HCT116 (cell line): ENCODE data around the gene PRKD2.

Source experiments
- ATF3 ChIP-seq: IDR thresholded peaks from 2 replicates; pipeline ENCODE4 v1.6.1; 2012
- CEBPB ChIP-seq: IDR thresholded peaks from 2 replicates; pipeline ENCODE4 v1.6.1; 2012; ENCODE audit warnings: low read depth
- EZH2 ChIP-seq: fragments of 200-600 bp; sonication (generic); IDR thresholded peaks from 2 replicates; pipeline ENCODE4 v1.6.1; 2017; ENCODE audit warnings: antibody characterized with exemption, mixed run types
- JUND ChIP-seq: IDR thresholded peaks from 2 replicates; pipeline ENCODE4 v1.6.1; 2012
- POLR2A ChIP-seq: IDR thresholded peaks from 2 replicates; pipeline ENCODE4 v1.7.0; 2011; ENCODE audit warnings: borderline replicate concordance; ENCODE audit not compliant: insufficient read depth, insufficient read length; ENCODE audit errors: extremely low read depth
- POLR2AphosphoS5 ChIP-seq: IDR thresholded peaks from 2 replicates; pipeline ENCODE4 v1.6.1; 2011; ENCODE audit warnings: mild to moderate bottlenecking, low read depth, low read length, moderate library complexity
- RAD21 ChIP-seq: IDR thresholded peaks from 2 replicates; pipeline ENCODE4 v1.6.1; 2012; ENCODE audit warnings: low read depth, mild to moderate bottlenecking
- SIN3A ChIP-seq: IDR thresholded peaks from 2 replicates; pipeline ENCODE4 v1.6.1; 2012; ENCODE audit warnings: low read depth
- SP1 ChIP-seq: IDR thresholded peaks from 2 replicates; pipeline ENCODE4 v1.6.1; 2012; ENCODE audit warnings: low read depth
- TCF7L2 ChIP-seq: IDR thresholded peaks from 2 replicates; pipeline ENCODE4 v1.7.0; 2011; ENCODE audit warnings: borderline replicate concordance, inconsistent platforms; ENCODE audit not compliant: insufficient read depth, insufficient read length; ENCODE audit errors: extremely low read depth
- ZNF274 ChIP-seq: fragments of 200-500 bp; sonication (Bioruptor generic); IDR thresholded peaks from 2 replicates; pipeline ENCODE4 v1.6.1; 2014; ENCODE audit warnings: mild to moderate bottlenecking, low read depth, low read length, inconsistent platforms
- TF ChIP-seq, protein P1 (sequence below), 3 experiments: fragments of 200-600 bp in 1 of 3; sonication (generic) in 1 of 3; IDR thresholded peaks in 2 of 3; conservative IDR thresholded peaks in 1 of 3; 2 replicates each; pipeline ENCODE4 v1.5.1; 2012 to 2017; ENCODE audit warnings: low read depth in 2 of 3, low read length in 2 of 3, antibody characterized with exemption in 1 of 3, borderline replicate concordance in 1 of 3, control low read depth in 1 of 3, mild to moderate bottlenecking in 1 of 3, mixed read lengths in 1 of 3, mixed run types in 1 of 3, moderate library complexity in 1 of 3; ENCODE audit not compliant: insufficient read depth in 1 of 3
- TF ChIP-seq, protein P2 (sequence below): IDR thresholded peaks from 2 replicates; pipeline ENCODE4 v1.6.1; 2012; ENCODE audit warnings: low read depth

DNA sequence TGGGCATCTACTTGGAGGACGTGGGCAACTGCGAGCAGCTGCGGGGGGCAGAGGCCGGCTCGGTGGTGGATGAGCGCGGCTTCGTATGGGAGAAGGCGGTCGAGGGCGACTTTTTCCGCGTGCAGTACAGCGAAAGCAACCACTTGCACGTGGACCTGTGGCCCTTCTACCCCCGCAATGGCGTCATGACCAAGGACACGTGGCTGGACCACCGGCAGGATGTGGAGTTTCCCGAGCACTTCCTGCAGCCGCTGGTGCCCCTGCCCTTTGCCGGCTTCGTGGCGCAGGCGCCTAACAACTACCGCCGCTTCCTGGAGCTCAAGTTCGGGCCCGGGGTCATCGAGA, 39.6 kb upstream of the PRKD2 start:
- TF ChIP-seq, protein P1, sequence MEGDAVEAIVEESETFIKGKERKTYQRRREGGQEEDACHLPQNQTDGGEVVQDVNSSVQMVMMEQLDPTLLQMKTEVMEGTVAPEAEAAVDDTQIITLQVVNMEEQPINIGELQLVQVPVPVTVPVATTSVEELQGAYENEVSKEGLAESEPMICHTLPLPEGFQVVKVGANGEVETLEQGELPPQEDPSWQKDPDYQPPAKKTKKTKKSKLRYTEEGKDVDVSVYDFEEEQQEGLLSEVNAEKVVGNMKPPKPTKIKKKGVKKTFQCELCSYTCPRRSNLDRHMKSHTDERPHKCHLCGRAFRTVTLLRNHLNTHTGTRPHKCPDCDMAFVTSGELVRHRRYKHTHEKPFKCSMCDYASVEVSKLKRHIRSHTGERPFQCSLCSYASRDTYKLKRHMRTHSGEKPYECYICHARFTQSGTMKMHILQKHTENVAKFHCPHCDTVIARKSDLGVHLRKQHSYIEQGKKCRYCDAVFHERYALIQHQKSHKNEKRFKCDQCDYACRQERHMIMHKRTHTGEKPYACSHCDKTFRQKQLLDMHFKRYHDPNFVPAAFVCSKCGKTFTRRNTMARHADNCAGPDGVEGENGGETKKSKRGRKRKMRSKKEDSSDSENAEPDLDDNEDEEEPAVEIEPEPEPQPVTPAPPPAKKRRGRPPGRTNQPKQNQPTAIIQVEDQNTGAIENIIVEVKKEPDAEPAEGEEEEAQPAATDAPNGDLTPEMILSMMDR (IDR thresholded peaks at IDR 0.05 in 2 of 3, conservative IDR thresholded peaks at IDR 0.05 in 1 of 3; ENCODE audit: borderline replicate concordance in 1 of 3, insufficient read depth in 1 of 3, low read depth in 2 of 3, low read length in 2 of 3): no peak
- TF ChIP-seq SP1 (no peak), ATF3 (no peak), EZH2 (no peak), POLR2AphosphoS5 (no peak), JUND (no peak), SIN3A (no peak), RAD21 (no peak), POLR2A (no peak), CEBPB (no peak), TCF7L2 (no peak), ZNF274 (no peak)
- TF ChIP-seq, protein P2, sequence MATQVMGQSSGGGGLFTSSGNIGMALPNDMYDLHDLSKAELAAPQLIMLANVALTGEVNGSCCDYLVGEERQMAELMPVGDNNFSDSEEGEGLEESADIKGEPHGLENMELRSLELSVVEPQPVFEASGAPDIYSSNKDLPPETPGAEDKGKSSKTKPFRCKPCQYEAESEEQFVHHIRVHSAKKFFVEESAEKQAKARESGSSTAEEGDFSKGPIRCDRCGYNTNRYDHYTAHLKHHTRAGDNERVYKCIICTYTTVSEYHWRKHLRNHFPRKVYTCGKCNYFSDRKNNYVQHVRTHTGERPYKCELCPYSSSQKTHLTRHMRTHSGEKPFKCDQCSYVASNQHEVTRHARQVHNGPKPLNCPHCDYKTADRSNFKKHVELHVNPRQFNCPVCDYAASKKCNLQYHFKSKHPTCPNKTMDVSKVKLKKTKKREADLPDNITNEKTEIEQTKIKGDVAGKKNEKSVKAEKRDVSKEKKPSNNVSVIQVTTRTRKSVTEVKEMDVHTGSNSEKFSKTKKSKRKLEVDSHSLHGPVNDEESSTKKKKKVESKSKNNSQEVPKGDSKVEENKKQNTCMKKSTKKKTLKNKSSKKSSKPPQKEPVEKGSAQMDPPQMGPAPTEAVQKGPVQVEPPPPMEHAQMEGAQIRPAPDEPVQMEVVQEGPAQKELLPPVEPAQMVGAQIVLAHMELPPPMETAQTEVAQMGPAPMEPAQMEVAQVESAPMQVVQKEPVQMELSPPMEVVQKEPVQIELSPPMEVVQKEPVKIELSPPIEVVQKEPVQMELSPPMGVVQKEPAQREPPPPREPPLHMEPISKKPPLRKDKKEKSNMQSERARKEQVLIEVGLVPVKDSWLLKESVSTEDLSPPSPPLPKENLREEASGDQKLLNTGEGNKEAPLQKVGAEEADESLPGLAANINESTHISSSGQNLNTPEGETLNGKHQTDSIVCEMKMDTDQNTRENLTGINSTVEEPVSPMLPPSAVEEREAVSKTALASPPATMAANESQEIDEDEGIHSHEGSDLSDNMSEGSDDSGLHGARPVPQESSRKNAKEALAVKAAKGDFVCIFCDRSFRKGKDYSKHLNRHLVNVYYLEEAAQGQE: no peak
